ENCODE results near the gene TBC1D22A. TPM values are rescaled to one million over a fixed set of nuclear protein-coding genes. Genes with fewer than 3 reads are reported as not detected.

The TBC1D22A gene
- total and polyA plus RNA-seq, 2 experiments from 2014 or later, result 9.6 to 13.3 TPM

- no peaks in the 10 kb centered on the region for H3K27me3 ChIP-seq (ENCODE audit: insufficient read depth)
- no peaks in the 10 kb centered on the region for H4K20me1 ChIP-seq (replicated peaks; ENCODE audit: insufficient read depth)
- H3F3A ChIP-seq (replicated peaks; ENCODE audit: low read depth), result no peaks in the 10 kb centered on the region
- H3K79me2 ChIP-seq (replicated peaks; ENCODE audit: insufficient read depth), result no peaks in the 10 kb centered on the region
- DNase-seq (ENCODE audit: low spot score) (no peak), ATAC-seq (no peak)
- H3K9me3 Mint-ChIP-seq, result no peaks in the 10 kb centered on the region
- H2AFZ ChIP-seq, result no peak overlapping the region
- no peak overlapping the region for H3K4me3 Mint-ChIP-seq
- H3K9me2 ChIP-seq (ENCODE audit: insufficient read depth), result 0 out of 2 replicates have a peak, but pooled peaks cover under 1% of the 10 kb centered on the region
- H3K27ac Mint-ChIP-seq, result no peak overlapping the region
- H3K4me3 ChIP-seq, result no peak overlapping the region
- H3K27ac ChIP-seq (ENCODE audit: low read depth), result no peak overlapping the region
- no peaks in the 10 kb centered on the region for H3K36me3 ChIP-seq (ENCODE audit: insufficient read depth)
- H3K27me3 Mint-ChIP-seq (ENCODE audit: insufficient read depth, low read depth, poor library complexity), result no peaks in the 10 kb centered on the region
- TF ChIP-seq POLR2AphosphoS5 (IDR thresholded peaks at IDR 0.05; ENCODE audit: low read depth) (no peak), ZNF462 (CRISPR knock-in tag; IDR thresholded peaks at IDR 0.05) (no peak), CREB1 (CRISPR knock-in tag; IDR thresholded peaks at IDR 0.05; ENCODE audit: low read depth) (no peak), ETS1 (IDR thresholded peaks at IDR 0.05) (no peak), EZH2phosphoT487 (IDR thresholded peaks at IDR 0.05; ENCODE audit: unreplicated experiment) (no peak), NANOG (IDR thresholded peaks at IDR 0.05; ENCODE audit: borderline replicate concordance) (no peak), EZH2 (IDR thresholded peaks at IDR 0.05; ENCODE audit: low read depth, unreplicated experiment) (no peak), ZNF331 (CRISPR knock-in tag; IDR thresholded peaks at IDR 0.05; ENCODE audit: low read depth) (no peak), ZNF114 (CRISPR knock-in tag; IDR thresholded peaks at IDR 0.05) (no peak)
- TF ChIP-seq, protein P1, sequence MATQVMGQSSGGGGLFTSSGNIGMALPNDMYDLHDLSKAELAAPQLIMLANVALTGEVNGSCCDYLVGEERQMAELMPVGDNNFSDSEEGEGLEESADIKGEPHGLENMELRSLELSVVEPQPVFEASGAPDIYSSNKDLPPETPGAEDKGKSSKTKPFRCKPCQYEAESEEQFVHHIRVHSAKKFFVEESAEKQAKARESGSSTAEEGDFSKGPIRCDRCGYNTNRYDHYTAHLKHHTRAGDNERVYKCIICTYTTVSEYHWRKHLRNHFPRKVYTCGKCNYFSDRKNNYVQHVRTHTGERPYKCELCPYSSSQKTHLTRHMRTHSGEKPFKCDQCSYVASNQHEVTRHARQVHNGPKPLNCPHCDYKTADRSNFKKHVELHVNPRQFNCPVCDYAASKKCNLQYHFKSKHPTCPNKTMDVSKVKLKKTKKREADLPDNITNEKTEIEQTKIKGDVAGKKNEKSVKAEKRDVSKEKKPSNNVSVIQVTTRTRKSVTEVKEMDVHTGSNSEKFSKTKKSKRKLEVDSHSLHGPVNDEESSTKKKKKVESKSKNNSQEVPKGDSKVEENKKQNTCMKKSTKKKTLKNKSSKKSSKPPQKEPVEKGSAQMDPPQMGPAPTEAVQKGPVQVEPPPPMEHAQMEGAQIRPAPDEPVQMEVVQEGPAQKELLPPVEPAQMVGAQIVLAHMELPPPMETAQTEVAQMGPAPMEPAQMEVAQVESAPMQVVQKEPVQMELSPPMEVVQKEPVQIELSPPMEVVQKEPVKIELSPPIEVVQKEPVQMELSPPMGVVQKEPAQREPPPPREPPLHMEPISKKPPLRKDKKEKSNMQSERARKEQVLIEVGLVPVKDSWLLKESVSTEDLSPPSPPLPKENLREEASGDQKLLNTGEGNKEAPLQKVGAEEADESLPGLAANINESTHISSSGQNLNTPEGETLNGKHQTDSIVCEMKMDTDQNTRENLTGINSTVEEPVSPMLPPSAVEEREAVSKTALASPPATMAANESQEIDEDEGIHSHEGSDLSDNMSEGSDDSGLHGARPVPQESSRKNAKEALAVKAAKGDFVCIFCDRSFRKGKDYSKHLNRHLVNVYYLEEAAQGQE (IDR thresholded peaks at IDR 0.05; ENCODE audit: unreplicated experiment), result no peak
- TF ChIP-seq, protein P2, sequence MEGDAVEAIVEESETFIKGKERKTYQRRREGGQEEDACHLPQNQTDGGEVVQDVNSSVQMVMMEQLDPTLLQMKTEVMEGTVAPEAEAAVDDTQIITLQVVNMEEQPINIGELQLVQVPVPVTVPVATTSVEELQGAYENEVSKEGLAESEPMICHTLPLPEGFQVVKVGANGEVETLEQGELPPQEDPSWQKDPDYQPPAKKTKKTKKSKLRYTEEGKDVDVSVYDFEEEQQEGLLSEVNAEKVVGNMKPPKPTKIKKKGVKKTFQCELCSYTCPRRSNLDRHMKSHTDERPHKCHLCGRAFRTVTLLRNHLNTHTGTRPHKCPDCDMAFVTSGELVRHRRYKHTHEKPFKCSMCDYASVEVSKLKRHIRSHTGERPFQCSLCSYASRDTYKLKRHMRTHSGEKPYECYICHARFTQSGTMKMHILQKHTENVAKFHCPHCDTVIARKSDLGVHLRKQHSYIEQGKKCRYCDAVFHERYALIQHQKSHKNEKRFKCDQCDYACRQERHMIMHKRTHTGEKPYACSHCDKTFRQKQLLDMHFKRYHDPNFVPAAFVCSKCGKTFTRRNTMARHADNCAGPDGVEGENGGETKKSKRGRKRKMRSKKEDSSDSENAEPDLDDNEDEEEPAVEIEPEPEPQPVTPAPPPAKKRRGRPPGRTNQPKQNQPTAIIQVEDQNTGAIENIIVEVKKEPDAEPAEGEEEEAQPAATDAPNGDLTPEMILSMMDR (conservative IDR thresholded peaks at IDR 0.05; ENCODE audit: low read depth in 2 of 2), result no peak
- no peaks in the 10 kb centered on the region; the same call in 2 of the 3 replicates for H3K36me3 Mint-ChIP-seq (ENCODE audit: low read depth)
- H3K4me1 ChIP-seq (ENCODE audit: insufficient read depth), result no peaks in the 10 kb centered on the region
- H3K4me2 ChIP-seq, result no peak overlapping the region
- H3K4me1 Mint-ChIP-seq, result peaks cover 15% of the 10 kb centered on the region
These were observed 247.8 kb downstream of the TBC1D22A start for GRCh38 chr22:47010211-47010610.
